ENCODE measurements around the gene USP46.

Gene USP46

DNA sequence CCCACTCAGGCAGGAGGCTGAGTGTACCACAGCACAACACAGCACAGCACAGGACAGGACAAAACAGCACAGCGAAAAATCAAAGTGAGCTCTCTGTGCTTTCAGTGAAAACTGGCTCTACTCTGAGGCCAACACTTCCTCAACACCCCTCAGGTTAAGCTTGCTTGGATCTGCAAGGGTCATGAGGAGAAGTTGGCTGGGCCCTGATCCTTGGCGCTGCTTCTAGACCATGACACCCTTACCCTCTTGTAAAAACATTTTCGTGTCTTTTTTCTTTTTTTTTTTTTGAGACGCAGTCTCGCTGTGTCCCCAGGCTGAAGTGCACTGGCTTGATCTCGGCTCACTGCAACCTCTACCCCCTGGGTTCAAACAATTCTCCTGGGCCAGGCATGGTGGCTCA lies 25.3 kb downstream of the USP46 start:
- TF ChIP-seq, protein P1, sequence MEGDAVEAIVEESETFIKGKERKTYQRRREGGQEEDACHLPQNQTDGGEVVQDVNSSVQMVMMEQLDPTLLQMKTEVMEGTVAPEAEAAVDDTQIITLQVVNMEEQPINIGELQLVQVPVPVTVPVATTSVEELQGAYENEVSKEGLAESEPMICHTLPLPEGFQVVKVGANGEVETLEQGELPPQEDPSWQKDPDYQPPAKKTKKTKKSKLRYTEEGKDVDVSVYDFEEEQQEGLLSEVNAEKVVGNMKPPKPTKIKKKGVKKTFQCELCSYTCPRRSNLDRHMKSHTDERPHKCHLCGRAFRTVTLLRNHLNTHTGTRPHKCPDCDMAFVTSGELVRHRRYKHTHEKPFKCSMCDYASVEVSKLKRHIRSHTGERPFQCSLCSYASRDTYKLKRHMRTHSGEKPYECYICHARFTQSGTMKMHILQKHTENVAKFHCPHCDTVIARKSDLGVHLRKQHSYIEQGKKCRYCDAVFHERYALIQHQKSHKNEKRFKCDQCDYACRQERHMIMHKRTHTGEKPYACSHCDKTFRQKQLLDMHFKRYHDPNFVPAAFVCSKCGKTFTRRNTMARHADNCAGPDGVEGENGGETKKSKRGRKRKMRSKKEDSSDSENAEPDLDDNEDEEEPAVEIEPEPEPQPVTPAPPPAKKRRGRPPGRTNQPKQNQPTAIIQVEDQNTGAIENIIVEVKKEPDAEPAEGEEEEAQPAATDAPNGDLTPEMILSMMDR (IDR thresholded peaks at IDR 0.05; ENCODE audit: low read depth, low read length): no peak
- DNase-seq (ENCODE audit: low read depth, low spot score): no peak
- H3K4me3 ChIP-seq (ENCODE audit: low read depth, low read length): no peak overlapping the region
- in situ Hi-C loops (cut with HindIII; ENCODE audit: low sequenced_read_pairs): no loop called here

DNA sequence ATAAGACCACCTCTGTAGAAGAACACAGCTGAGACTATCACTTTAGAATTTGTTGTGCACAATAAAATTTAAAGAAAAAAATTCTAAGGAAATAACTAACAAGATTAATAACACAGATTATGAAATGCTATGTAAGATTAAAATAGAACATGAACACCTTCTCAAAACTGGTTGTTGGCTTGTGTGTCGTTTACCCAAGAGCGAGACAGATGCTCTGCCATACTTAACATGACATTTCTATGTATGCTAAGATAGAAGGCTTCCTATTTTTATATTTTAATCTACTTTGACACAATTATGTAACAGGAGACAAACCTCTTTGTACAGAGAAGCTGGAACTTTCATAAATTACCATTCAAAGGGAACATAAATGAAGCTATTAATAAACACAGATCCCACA lies 30.1 kb downstream of the USP46 start:
- DNase-seq (ENCODE audit: low read depth, low spot score): no peak
- no peak overlapping the region for H3K4me3 ChIP-seq (ENCODE audit: low read depth, low read length)
- TF ChIP-seq, protein P1 (IDR thresholded peaks at IDR 0.05; ENCODE audit: low read depth, low read length): no peak
- in situ Hi-C loops (cut with HindIII; ENCODE audit: low sequenced_read_pairs): no loop called here

DNA sequence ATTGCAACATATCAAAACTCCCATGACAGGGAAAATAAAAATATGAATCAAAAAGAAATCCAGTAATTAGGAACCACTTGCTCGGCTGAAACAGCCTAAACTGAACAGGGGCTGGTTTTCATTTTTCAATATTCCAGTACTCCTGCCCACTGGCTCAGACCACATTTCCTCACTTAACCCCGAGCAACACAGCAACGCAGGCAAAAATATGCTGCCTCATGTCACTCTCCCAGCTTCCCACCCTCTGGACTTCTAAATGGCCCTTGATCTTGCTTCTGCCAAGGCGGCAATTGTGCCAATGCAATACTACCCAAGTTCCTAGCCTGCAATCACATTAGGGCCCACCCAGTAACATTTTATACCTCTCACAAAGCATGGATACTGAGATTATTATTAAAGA lies 30.6 kb downstream of the USP46 start:
- H3K4me3 ChIP-seq (ENCODE audit: low read depth, low read length): no peak overlapping the region
- no peak for DNase-seq (ENCODE audit: low read depth, low spot score)
- in situ Hi-C loops (cut with HindIII; ENCODE audit: low sequenced_read_pairs): no loop called here
- TF ChIP-seq, protein P1 (IDR thresholded peaks at IDR 0.05; ENCODE audit: low read depth, low read length): no peak

DNA sequence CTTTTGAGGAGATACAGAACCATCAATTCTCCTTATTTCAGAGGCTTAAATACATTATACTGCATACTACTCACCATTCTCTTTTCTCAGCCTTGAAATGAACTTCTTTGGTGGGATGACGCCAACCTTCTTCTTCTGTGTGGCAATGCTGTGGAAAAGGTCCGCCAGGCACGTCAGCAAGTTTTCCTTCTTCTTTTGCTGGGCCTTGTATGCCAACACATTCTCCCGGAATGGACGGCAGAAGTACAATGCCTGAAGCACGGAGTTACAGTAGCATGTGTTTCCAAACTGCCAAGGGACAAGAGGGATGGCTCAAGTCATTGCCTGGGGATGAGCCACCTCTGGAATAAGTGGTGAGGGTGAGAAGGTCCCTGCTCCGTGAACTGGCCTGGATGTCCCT lies 31.2 kb downstream of the USP46 start:
- no peak overlapping the region for H3K4me3 ChIP-seq (ENCODE audit: low read depth, low read length)
- no peak for DNase-seq (ENCODE audit: low read depth, low spot score)
- TF ChIP-seq, protein P1 (IDR thresholded peaks at IDR 0.05; ENCODE audit: low read depth, low read length): no peak
- in situ Hi-C loops (cut with HindIII; ENCODE audit: low sequenced_read_pairs): no loop called here

DNA sequence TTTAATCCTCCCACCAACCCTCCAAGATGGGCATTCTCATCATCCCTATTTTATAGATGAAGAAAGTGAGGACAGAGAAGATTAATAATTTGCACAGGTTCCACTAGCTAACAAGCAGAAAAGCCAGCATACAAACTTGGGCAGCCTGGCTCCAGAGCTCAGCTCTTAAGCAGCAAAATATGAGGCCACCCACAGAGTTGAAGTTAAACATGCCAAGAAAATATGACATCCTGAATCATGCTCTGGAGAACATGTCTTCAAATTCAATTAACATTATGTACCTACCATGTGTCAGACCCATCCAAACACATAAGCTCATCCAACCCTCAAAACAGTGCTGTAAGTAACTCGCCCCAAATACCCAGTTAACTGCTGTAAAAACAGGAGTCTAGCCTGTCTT lies 33.9 kb downstream of the USP46 start:
- DNase-seq (ENCODE audit: low read depth, low spot score): peak; percentile 19
- in situ Hi-C loops (cut with HindIII; ENCODE audit: low sequenced_read_pairs): no loop called here
- no peak overlapping the region for H3K4me3 ChIP-seq (ENCODE audit: low read depth, low read length)
- TF ChIP-seq, protein P1 (IDR thresholded peaks at IDR 0.05; ENCODE audit: low read depth, low read length): no peak

DNA sequence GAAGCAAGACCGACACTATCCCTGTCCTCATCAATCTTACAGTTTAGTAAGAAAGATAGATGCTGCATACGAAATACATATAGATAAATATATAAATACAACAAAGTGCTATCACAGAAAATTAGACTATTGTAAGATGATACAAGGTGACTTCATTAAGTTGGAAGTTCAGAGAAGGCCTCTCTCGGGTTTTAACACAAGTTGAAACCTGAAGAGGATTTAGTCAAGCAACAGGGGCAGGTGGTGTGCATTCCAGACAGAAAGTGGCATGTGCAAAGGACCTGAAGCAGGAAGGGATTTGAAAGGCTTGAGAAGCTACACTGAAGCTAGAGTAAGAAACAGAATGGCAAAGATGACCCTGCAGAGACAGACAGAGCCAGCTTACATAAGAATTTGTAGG lies 36.5 kb downstream of the USP46 start:
- DNase-seq (ENCODE audit: low read depth, low spot score): no peak
- no peak overlapping the region for H3K4me3 ChIP-seq (ENCODE audit: low read depth, low read length)
- TF ChIP-seq, protein P1 (IDR thresholded peaks at IDR 0.05; ENCODE audit: low read depth, low read length): no peak
- in situ Hi-C loops (cut with HindIII; ENCODE audit: low sequenced_read_pairs): no loop called here

DNA sequence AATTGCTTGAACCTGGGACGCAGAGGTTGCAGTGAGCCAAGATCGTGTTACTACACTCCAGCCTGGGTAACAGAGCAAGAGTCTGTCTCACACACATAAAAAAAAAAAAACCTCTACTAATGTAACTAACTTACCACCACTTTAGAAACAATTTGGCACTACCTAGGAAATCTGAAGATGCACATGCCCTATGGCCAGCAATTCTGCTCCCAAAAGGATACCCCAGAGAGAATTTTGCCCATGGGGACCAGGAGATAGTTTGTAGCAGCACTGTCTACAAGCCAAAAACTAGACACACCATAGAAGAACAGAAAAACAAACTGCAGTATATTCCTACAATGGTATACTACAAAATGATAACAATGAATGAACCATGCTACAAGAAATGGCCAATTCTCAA lies 37.5 kb downstream of the USP46 start:
- in situ Hi-C loops (cut with HindIII; ENCODE audit: low sequenced_read_pairs): no loop called here
- DNase-seq (ENCODE audit: low read depth, low spot score): no peak
- H3K4me3 ChIP-seq (ENCODE audit: low read depth, low read length): no peak overlapping the region
- TF ChIP-seq, protein P1 (IDR thresholded peaks at IDR 0.05; ENCODE audit: low read depth, low read length): no peak
